K562 (cell line): ENCODE measurements around the gene CD151. TPM values are rescaled to one million over a fixed set of nuclear protein-coding genes. Genes with fewer than 3 reads are reported as not detected.

Experiments
- ATAC-seq: fragments of 200-7000 bp; cut with Tn5 transposase; 3 replicates; pipeline ENCODE4 v1.9.1; 2020; ENCODE audit warnings: moderate library complexity
- BruUV-seq: library from RNA; stranded (reverse); fragments of 400-500 nt; replicated peaks from 2 replicates; lab custom pipeline; 2021; lab: Mats Ljungman, UMichigan
- CTCF ChIA-PET: fragments of 300-600 bp; formaldehyde crosslinking; extraction: SDS; loops from one replicate; lab custom pipeline; 2021; ENCODE audit warnings: low intra/inter-chr PET ratio; lab: Yijun Ruan, JAX
- POLR2A ChIA-PET: fragments of 300-600, 350-650 bp; sonication (Branson Sonifier 250); formaldehyde crosslinking; extraction: SDS; loops from one replicate; lab custom pipeline; 2021; ENCODE audit warnings: antibody characterized with exemption, inconsistent platforms; lab: Yijun Ruan, JAX
- DNase-seq, 4 experiments: peaks; one replicate each; pipeline versions ENCODE4 v3.0.0 to v3.0.0-alpha.2; 2011 to 2018; ENCODE audit warnings: low spot score in 3 of 4, mixed read lengths in 3 of 4; ENCODE audit errors: extremely low read depth in 1 of 4
- FAIRE-seq: peaks from 2 replicates; lab custom pipeline; 2011; peaks lifted over from hg19 to GRCh38; lab: Jason Lieb, UNC
- H2AFZ ChIP-seq: 2 replicates; pipeline ENCODE4 v1.6.0; 2011; ENCODE audit warnings: low read depth, low read length, control low read depth, inconsistent platforms
- H3K27ac ChIP-seq: fragments of 200-600 bp; 3 replicates; pipeline ENCODE4 v1.8.0; 2011; ENCODE audit warnings: low read depth, mild to moderate bottlenecking, control low read depth, inconsistent platforms, low read length, moderate library complexity, mixed read lengths; ENCODE audit errors: extremely low read depth
- H3K27me3 ChIP-seq, 2 experiments: fragments of 300-600 bp in 1 of 2; 2 replicates in 1 of 2; 3 replicates in 1 of 2; pipeline versions ENCODE4 v1.6.0 to v1.8.0; 2011; ENCODE audit warnings: inconsistent platforms in 2 of 2, low read length in 2 of 2, mild to moderate bottlenecking in 1 of 2, mixed read lengths in 1 of 2, moderate library complexity in 1 of 2; ENCODE audit not compliant: control insufficient read depth in 2 of 2, insufficient read depth in 2 of 2
- H3K36me3 ChIP-seq: fragments of 300-600 bp; 3 replicates; pipeline ENCODE4 v1.8.0; 2011; ENCODE audit warnings: mild to moderate bottlenecking, low read length, inconsistent platforms; ENCODE audit not compliant: control insufficient read depth, insufficient read depth
- H3K4me1 ChIP-seq, 2 experiments: fragments of 200-600 bp in 1 of 2; replicated peaks in 1 of 2; 2 replicates in 1 of 2; 3 replicates in 1 of 2; pipeline versions ENCODE4 v1.5.1 to v1.8.0; 2011; ENCODE audit warnings: inconsistent platforms in 2 of 2, low read length in 2 of 2, mild to moderate bottlenecking in 1 of 2, mixed read lengths in 1 of 2, moderate library complexity in 1 of 2; ENCODE audit not compliant: control insufficient read depth in 2 of 2, insufficient read depth in 2 of 2
- H3K4me2 ChIP-seq: 2 replicates; pipeline ENCODE4 v1.6.1; 2011; ENCODE audit warnings: low read length, control low read depth, inconsistent platforms, mixed read lengths; ENCODE audit not compliant: insufficient read depth
- H3K4me3 ChIP-seq: fragments of 200-600 bp; sonication (generic), shearing (Covaris generic); 2 replicates; pipeline ENCODE4 v1.5.1; 2016; ENCODE audit warnings: control low read depth, inconsistent platforms
- H3K79me2 ChIP-seq: fragments of 200-600 bp; 3 replicates; pipeline ENCODE4 v1.8.0; 2011; ENCODE audit warnings: low read length, inconsistent platforms; ENCODE audit not compliant: control insufficient read depth, insufficient read depth
- H3K9ac ChIP-seq, 2 experiments: 2 replicates each; pipeline versions ENCODE4 v1.6.0 to v1.6.1; 2011; ENCODE audit warnings: low read depth in 2 of 2, low read length in 2 of 2, control low read depth in 1 of 2, inconsistent platforms in 1 of 2, mild to moderate bottlenecking in 1 of 2, mixed read lengths in 1 of 2; ENCODE audit not compliant: insufficient read depth in 1 of 2
- H3K9me1 ChIP-seq: one replicate; pipeline ENCODE4 v1.6.0; 2011; ENCODE audit warnings: inconsistent platforms, mild to moderate bottlenecking, low read length, moderate library complexity; ENCODE audit not compliant: control insufficient read depth, insufficient read depth
- H3K9me3 ChIP-seq: replicated peaks from 2 replicates; pipeline ENCODE4 v1.5.1; 2011; ENCODE audit warnings: low read depth, low read length, inconsistent platforms; ENCODE audit not compliant: control insufficient read depth, insufficient read depth
- H4K20me1 ChIP-seq: replicated peaks from 2 replicates; pipeline ENCODE4 v1.6.1; 2011; ENCODE audit warnings: low read length, inconsistent platforms, mixed read lengths; ENCODE audit not compliant: control insufficient read depth, insufficient read depth
- CBX1 ChIP-seq: sonication (generic); IDR thresholded peaks from 2 replicates; pipeline ENCODE4 v1.6.1; 2016; ENCODE audit warnings: antibody characterized with exemption, low read depth, mild to moderate bottlenecking
- DPF2 ChIP-seq: fragments of 450-650 bp; IDR thresholded peaks from 2 replicates; pipeline ENCODE4 v1.6.1; 2016
- E2F6 ChIP-seq, 2 experiments: IDR thresholded peaks; 2 replicates each; pipeline ENCODE4 v1.6.1; 2011; ENCODE audit warnings: borderline replicate concordance in 1 of 2, control low read depth in 1 of 2, low read depth in 1 of 2, low read length in 1 of 2, mild to moderate bottlenecking in 1 of 2, mixed read lengths in 1 of 2, moderate library complexity in 1 of 2; ENCODE audit not compliant: insufficient read depth in 1 of 2, insufficient read length in 1 of 2, poor library complexity in 1 of 2, severe bottlenecking in 1 of 2; ENCODE audit errors: extremely low read depth in 1 of 2
- ETV1 ChIP-seq: fragments of 450-650 bp; conservative IDR thresholded peaks from 2 replicates; pipeline ENCODE4 v1.6.1; 2016; ENCODE audit warnings: missing genetic modification characterization, control low read depth, low read depth, missing compliant biosample characterization
- HMGXB4 ChIP-seq: sonication (generic); formaldehyde crosslinking; IDR thresholded peaks from 2 replicates; pipeline ENCODE4 v1.8.1; 2023; ENCODE audit warnings: mild to moderate bottlenecking, missing genetic modification reagents
- MBD2 ChIP-seq: sonication (generic); IDR thresholded peaks from 2 replicates; pipeline ENCODE4 v1.6.1; 2016; ENCODE audit warnings: low read depth, borderline replicate concordance
- NR0B1 ChIP-seq: fragments of 450-650 bp; IDR thresholded peaks from one replicate; pipeline ENCODE4 v1.6.1; 2018; ENCODE audit warnings: mild to moderate bottlenecking, moderate library complexity; ENCODE audit not compliant: partially characterized antibody
- PHB ChIP-seq: fragments of 250-450 bp; sonication (Bioruptor Pico); IDR thresholded peaks from 2 replicates; pipeline ENCODE4 v1.5.0; 2021
- RNF219 ChIP-seq: fragments of 250-450 bp; sonication (Bioruptor Pico); IDR thresholded peaks from 2 replicates; pipeline ENCODE4 v1.5.0; 2022; ENCODE audit warnings: mild to moderate bottlenecking
- SRSF7 ChIP-seq: fragments of 200-400 bp; formaldehyde crosslinking; optimal IDR thresholded peaks from 2 replicates; pipeline ENCODE3; 2017; ENCODE audit warnings: mild to moderate bottlenecking, low read depth, low read length
- WGBS: fragments of 100-300 bp; shearing (Covaris generic); methylation state at CpG from one replicate; pipeline ENCODE4 v1.1.6; 2016; ENCODE audit warnings: low coverage, mixed read lengths; ENCODE audit not compliant: insufficient coverage; ENCODE audit errors: missing lambda C conversion rate; 5-methylcytosine and 5-hydroxymethylcytosine counted together
- in situ Hi-C: fragments of 300-500 bp; cut with MboI; formaldehyde crosslinking; loops from 4 replicates; pipeline ENCODE4 v1.15.0; 2018; ENCODE audit warnings: inconsistent platforms, mixed read lengths
- intact Hi-C: fragments of 100-400 bp; cut with micrococcal nuclease; formaldehyde crosslinking; loops from 2 replicates; pipeline ENCODE4 v1.14.2; 2022
- polyA plus RNA-seq, 8 experiments: library from polyadenylated mRNA; depleted of rRNA in 4 of 8; stranded (reverse) in 5 of 8; unstranded in 3 of 8; fragments of >200 nt; fragmentation: Nextera tagmentation in 2 of 8; fragmentation: Illumina TruSeq in 1 of 8; extraction: Ambion mirVana in 2 of 8; extraction: Trizol in 1 of 8; gene quantifications; 2 replicates each; pipeline versions ENCODE4 v1.2.1 to v1.2.3, GENCODE V29; 2011 to 2014; ENCODE audit warnings: inconsistent platforms in 1 of 8, missing spikeins in 1 of 8
- total RNA-seq, 7 experiments: library from RNA; depleted of rRNA in 6 of 7; stranded (reverse); fragments of >200 nt in 6 of 7; fragmentation: Illumina TruSeq in 2 of 7; extraction: Trizol in 2 of 7; gene quantifications; 2 replicates each; pipeline versions ENCODE4 v1.2.1 to v1.2.3, GENCODE V29; 2011 to 2021; ENCODE audit warnings: low replicate concordance in 1 of 7

The CD151 gene
- total and polyA plus RNA-seq, 9 of the 15 experiments (the other 6 are each of a cell fraction or from before 2014, with no cell fraction given): 2.3 to 187 (median 140) TPM

GRCh38 chr11:808427-809286 is 24.1 kb upstream of the CD151 start:
- ATAC-seq (peak; percentile 70), FAIRE-seq (peak; percentile 11), DNase-seq (peak in 2 of 4 experiments; percentile 77 to 82)
- Histone ChIP-seq H3K4me2 (peak overlapping the region; percentile 100), H3K4me3 (peak overlapping the region; percentile 99), H3K27ac (peak overlapping the region; percentile 98), H3K9me1 (no peaks in the 10 kb centered on the region), H4K20me1 (peaks cover 24% of the 10 kb centered on the region), H3K36me3 (peaks cover 37% of the 10 kb centered on the region), H3K9me3 (no peaks in the 10 kb centered on the region), H3K9ac (peak overlapping the region; percentile 94 to 98), H3K27me3 (no peaks in the 10 kb centered on the region), H2AFZ (peak overlapping the region; percentile 98), H3K4me1 (peaks cover 24 to 69% of the 10 kb centered on the region in 2 experiments; a peak in 4 of 5 replicates), H3K79me2 (peaks cover 78% of the 10 kb centered on the region)
- intact Hi-C loops (loop anchor here (2.0 kb wide), 1 partner anchor 34 kb away; the partner anchor contains the start of genes POLR2L and TSPAN4), in situ Hi-C loops (no loop called here)
- under 1% methylated on average over 34 of the region's 36 CpGs for WGBS
- TSS peak; percentile 84 for BruUV-seq
- CTCF ChIA-PET: interaction anchor here (0.6 kb wide), 1 partner anchor 130 kb away, joined by 3 read pairs; no protein-coding TSS in a partner anchor
- POLR2A ChIA-PET: interaction anchor here (0.6 to 4.3 kb wide), 19 partner anchors 8 to 1976 kb away, joined by 3 to 26 read pairs (median 5); partner anchors contain the start of genes HRAS, PNPLA2, POLR2L and TSPAN4
- no peak for TF ChIP-seq MBD2
- TF ChIP-seq SRSF7: no peak
- TF ChIP-seq ETV1 (tag): peak; percentile 30; the same call in 1 of the 2 replicates
- 0 out of 2 replicates have a peak, but pooled peaks have one; percentile 43 for TF ChIP-seq PHB
- no peak for TF ChIP-seq RNF219 (CRISPR knock-in tag)
- TF ChIP-seq HMGXB4 (CRISPR knock-in tag): 0 out of 2 replicates have a peak, but pooled peaks have one; percentile 49
- TF ChIP-seq E2F6 (IDR thresholded peaks at IDR 0.05; ENCODE audit: borderline replicate concordance in 1 of 2, extremely low read depth in 1 of 2, insufficient read depth in 1 of 2, insufficient read length in 1 of 2, low read depth in 1 of 2, low read length in 1 of 2, poor library complexity in 1 of 2, severe bottlenecking in 1 of 2): peak in 1 of 2 experiments; percentile 5
- no peak for TF ChIP-seq DPF2
- peak; percentile 13; the same call in 1 of the 2 replicates for TF ChIP-seq CBX1
- no peak for TF ChIP-seq NR0B1
